ENCODE data around the gene THBS3. TPM values are rescaled to one million over a fixed set of nuclear protein-coding genes. Genes with fewer than 3 reads are reported as not detected.

The THBS3 gene
- total and polyA plus RNA-seq, 2 of the 13 experiments (the other 11 are each of a cell fraction or from before 2014, with no cell fraction given), result 0.86 to 3.6 TPM

DNA sequence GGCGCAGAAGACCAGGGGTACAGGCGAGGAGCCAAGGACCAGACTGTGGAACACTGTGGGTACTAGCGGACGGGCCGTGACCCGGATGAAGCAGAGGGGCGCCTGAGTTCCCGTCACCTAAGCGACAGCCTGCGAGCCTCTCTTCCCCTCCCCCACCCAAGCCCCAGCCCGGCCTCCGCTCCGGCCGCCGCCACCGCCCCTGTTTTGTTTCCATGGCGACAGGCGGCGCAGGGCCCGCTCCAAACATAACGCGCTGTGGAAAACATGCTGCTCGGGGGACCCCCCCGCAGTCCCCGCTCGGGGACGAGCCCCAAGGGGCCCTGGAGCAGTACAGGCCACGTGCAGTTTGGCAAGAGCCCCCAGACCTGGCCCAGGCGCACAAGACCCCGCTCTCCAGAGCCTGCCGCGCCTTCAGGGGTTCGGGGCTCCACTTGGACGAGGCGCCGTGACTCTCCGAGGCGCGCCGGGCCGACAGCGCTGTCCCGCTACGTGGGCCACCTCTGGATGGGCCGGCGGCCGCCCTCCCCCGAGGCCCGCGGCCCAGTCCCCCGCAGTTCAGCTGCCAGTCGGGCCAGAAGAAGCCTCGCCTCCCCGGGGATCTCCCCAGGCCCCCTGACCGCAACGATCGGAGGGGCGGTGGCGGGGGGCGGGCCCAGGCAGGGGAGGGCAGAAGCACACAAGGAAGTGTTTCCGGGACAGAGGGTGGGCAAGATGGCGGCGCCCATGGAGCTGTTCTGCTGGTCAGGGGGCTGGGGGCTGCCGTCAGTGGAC is 1.0 kb upstream of the THBS3 start, which contains the start of gene MTX1 (continued):
- no peak for TF ChIP-seq ZNF225 (CRISPR knock-in tag; IDR thresholded peaks at IDR 0.05)
- TF ChIP-seq ZNF354B (CRISPR knock-in tag; IDR thresholded peaks at IDR 0.05), result no peak
- no peak for TF ChIP-seq ATF7 (IDR thresholded peaks at IDR 0.05)
- no peak for TF ChIP-seq ATF7 (CRISPR knock-in tag; IDR thresholded peaks at IDR 0.05)
- TF ChIP-seq, protein P1, sequence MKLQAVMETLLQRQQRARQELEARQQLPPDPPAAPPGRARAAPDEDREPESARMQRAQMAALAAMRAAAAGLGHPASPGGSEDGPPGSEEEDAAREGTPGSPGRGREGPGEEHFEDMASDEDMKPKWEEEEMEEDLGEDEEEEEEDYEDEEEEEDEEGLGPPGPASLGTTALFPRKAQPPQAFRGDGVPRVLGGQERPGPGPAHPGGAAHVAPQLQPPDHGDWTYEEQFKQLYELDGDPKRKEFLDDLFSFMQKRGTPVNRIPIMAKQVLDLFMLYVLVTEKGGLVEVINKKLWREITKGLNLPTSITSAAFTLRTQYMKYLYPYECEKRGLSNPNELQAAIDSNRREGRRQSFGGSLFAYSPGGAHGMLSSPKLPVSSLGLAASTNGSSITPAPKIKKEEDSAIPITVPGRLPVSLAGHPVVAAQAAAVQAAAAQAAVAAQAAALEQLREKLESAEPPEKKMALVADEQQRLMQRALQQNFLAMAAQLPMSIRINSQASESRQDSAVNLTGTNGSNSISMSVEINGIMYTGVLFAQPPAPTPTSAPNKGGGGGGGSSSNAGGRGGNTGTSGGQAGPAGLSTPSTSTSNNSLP (IDR thresholded peaks at IDR 0.05; ENCODE audit: low read depth, low read length), result no peak
- TF ChIP-seq GFI1 (CRISPR knock-in tag; IDR thresholded peaks at IDR 0.05; ENCODE audit: borderline replicate concordance), result no peak
- peak; percentile 72 for TF ChIP-seq ZNF501 (CRISPR knock-in tag; IDR thresholded peaks at IDR 0.05)
- TF ChIP-seq, protein P2, sequence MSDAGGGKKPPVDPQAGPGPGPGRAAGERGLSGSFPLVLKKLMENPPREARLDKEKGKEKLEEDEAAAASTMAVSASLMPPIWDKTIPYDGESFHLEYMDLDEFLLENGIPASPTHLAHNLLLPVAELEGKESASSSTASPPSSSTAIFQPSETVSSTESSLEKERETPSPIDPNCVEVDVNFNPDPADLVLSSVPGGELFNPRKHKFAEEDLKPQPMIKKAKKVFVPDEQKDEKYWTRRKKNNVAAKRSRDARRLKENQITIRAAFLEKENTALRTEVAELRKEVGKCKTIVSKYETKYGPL (CRISPR knock-in tag; IDR thresholded peaks at IDR 0.05), result no peak
- TF ChIP-seq KDM5B (CRISPR knock-in tag; IDR thresholded peaks at IDR 0.05; ENCODE audit: borderline replicate concordance), result peak; percentile 42; the same call in 1 of the 2 replicates
- TF ChIP-seq, protein P3, sequence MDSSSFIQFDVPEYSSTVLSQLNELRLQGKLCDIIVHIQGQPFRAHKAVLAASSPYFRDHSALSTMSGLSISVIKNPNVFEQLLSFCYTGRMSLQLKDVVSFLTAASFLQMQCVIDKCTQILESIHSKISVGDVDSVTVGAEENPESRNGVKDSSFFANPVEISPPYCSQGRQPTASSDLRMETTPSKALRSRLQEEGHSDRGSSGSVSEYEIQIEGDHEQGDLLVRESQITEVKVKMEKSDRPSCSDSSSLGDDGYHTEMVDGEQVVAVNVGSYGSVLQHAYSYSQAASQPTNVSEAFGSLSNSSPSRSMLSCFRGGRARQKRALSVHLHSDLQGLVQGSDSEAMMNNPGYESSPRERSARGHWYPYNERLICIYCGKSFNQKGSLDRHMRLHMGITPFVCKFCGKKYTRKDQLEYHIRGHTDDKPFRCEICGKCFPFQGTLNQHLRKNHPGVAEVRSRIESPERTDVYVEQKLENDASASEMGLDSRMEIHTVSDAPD (CRISPR knock-in tag; IDR thresholded peaks at IDR 0.05), result no peak
- TF ChIP-seq, protein P4, sequence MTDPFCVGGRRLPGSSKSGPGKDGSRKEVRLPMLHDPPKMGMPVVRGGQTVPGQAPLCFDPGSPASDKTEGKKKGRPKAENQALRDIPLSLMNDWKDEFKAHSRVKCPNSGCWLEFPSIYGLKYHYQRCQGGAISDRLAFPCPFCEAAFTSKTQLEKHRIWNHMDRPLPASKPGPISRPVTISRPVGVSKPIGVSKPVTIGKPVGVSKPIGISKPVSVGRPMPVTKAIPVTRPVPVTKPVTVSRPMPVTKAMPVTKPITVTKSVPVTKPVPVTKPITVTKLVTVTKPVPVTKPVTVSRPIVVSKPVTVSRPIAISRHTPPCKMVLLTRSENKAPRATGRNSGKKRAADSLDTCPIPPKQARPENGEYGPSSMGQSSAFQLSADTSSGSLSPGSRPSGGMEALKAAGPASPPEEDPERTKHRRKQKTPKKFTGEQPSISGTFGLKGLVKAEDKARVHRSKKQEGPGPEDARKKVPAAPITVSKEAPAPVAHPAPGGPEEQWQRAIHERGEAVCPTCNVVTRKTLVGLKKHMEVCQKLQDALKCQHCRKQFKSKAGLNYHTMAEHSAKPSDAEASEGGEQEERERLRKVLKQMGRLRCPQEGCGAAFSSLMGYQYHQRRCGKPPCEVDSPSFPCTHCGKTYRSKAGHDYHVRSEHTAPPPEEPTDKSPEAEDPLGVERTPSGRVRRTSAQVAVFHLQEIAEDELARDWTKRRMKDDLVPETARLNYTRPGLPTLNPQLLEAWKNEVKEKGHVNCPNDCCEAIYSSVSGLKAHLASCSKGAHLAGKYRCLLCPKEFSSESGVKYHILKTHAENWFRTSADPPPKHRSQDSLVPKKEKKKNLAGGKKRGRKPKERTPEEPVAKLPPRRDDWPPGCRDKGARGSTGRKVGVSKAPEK (CRISPR knock-in tag; IDR thresholded peaks at IDR 0.05; ENCODE audit: borderline replicate concordance), result no peak
- TF ChIP-seq, protein P5, sequence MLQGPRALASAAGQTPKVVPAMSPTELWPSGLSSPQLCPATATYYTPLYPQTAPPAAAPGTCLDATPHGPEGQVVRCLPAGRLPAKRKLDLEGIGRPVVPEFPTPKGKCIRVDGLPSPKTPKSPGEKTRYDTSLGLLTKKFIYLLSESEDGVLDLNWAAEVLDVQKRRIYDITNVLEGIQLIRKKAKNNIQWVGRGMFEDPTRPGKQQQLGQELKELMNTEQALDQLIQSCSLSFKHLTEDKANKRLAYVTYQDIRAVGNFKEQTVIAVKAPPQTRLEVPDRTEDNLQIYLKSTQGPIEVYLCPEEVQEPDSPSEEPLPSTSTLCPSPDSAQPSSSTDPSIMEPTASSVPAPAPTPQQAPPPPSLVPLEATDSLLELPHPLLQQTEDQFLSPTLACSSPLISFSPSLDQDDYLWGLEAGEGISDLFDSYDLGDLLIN (CRISPR knock-in tag; IDR thresholded peaks at IDR 0.05; ENCODE audit: borderline replicate concordance), result no peak
- no peak for TF ChIP-seq KDM6A (CRISPR knock-in tag; IDR thresholded peaks at IDR 0.05; ENCODE audit: low read depth)
- TF ChIP-seq TARDBP (CRISPR knock-in tag; IDR thresholded peaks at IDR 0.05), result 0 out of 2 replicates have a peak, but pooled peaks have one; percentile 58
- no peak for TF ChIP-seq STAG1 (CRISPR knock-in tag; IDR thresholded peaks at IDR 0.05)
- no peak for TF ChIP-seq RAD51 (IDR thresholded peaks at IDR 0.05; ENCODE audit: borderline replicate concordance)
- TF ChIP-seq ZIK1 (CRISPR knock-in tag; IDR thresholded peaks at IDR 0.05; ENCODE audit: borderline replicate concordance, low read depth), result peak; percentile 70; the same call in 1 of the 2 replicates
